Measurements from ENCODE around the gene MAIP1.
A peak's percentile ranks its signal among the peaks of the same experiment; 100 is the strongest.
"Not testable (repeated sequence)": the region's sequence is repeated elsewhere in the genome, so short reads cannot be mapped to it uniquely, and the experiment has no call there.

Gene MAIP1

GRCh38 chr2:199955339-199956061, at the start of gene MAIP1, which contains the start of gene TYW5:
Gene MAIP1 (plus strand): TSS chr2:199955582. CDS start chr2:199955799, 217 bp downstream.
Gene TYW5 (minus strand): TSS chr2:199955491. CDS start chr2:199955470, 21 bp downstream.
- peak within 1 kb of the TSS; percentile 84 for H3K4me3 ChIP-seq (replicated peaks; ENCODE audit: low read depth, low read length)
- TF ChIP-seq CTCF (IDR thresholded peaks at IDR 0.05; ENCODE audit: low read depth, low read length, missing control alignments), result no peak
- no peak for DNase-seq (ENCODE audit: extremely low read depth, low read depth)

- no peak for DNase-seq (ENCODE audit: extremely low read depth, low read depth)
Measured at GRCh38 chr2:199907008-199907714, 48.2 kb upstream of the MAIP1 start.

GRCh38 chr2:199910338-199911051, 44.9 kb upstream of the MAIP1 start:
- no peak for TF ChIP-seq CTCF (IDR thresholded peaks at IDR 0.05; ENCODE audit: low read depth, low read length, missing control alignments)
- H3K4me3 ChIP-seq (replicated peaks; ENCODE audit: low read depth, low read length), result peak overlapping the region; percentile 81
- no peak for DNase-seq (ENCODE audit: extremely low read depth, low read depth)

More at GRCh38 chr2:199907008-199907714, 48.2 kb upstream of the MAIP1 start:
- H3K4me3 ChIP-seq (replicated peaks; ENCODE audit: low read depth, low read length), result no peak overlapping the region
- no peak for TF ChIP-seq CTCF (IDR thresholded peaks at IDR 0.05; ENCODE audit: low read depth, low read length, missing control alignments)

- TF ChIP-seq CTCF (IDR thresholded peaks at IDR 0.05; ENCODE audit: low read depth, low read length, missing control alignments), result no peak
- peak; percentile 96 for DNase-seq (ENCODE audit: extremely low read depth, low read depth)
- H3K4me3 ChIP-seq (replicated peaks; ENCODE audit: low read depth, low read length), result peak within 1 kb of the TSS; percentile 81
Measured at GRCh38 chr2:199911052-199911876, 44.1 kb upstream of the MAIP1 start, which contains the start of gene C2orf69. Gene C2orf69 (plus strand): TSS chr2:199911293. CDS start chr2:199911439, 146 bp downstream.

- TF ChIP-seq CTCF (IDR thresholded peaks at IDR 0.05; ENCODE audit: low read depth, low read length, missing control alignments), result no peak
- DNase-seq (ENCODE audit: extremely low read depth, low read depth), result no peak
- peak overlapping the region; percentile 81 for H3K4me3 ChIP-seq (replicated peaks; ENCODE audit: low read depth, low read length)
Measured at GRCh38 chr2:199911877-199912161, 43.6 kb upstream of the MAIP1 start.

GRCh38 chr2:199912553-199913114, 42.7 kb upstream of the MAIP1 start:
- DNase-seq (ENCODE audit: extremely low read depth, low read depth), result not testable (repeated sequence)
- H3K4me3 ChIP-seq (replicated peaks; ENCODE audit: low read depth, low read length), result peak overlapping the region; percentile 81

Measured in HFF-Myc (cell line).